ENCODE data around the gene IRF2BPL.

Gene IRF2BPL

DNA sequence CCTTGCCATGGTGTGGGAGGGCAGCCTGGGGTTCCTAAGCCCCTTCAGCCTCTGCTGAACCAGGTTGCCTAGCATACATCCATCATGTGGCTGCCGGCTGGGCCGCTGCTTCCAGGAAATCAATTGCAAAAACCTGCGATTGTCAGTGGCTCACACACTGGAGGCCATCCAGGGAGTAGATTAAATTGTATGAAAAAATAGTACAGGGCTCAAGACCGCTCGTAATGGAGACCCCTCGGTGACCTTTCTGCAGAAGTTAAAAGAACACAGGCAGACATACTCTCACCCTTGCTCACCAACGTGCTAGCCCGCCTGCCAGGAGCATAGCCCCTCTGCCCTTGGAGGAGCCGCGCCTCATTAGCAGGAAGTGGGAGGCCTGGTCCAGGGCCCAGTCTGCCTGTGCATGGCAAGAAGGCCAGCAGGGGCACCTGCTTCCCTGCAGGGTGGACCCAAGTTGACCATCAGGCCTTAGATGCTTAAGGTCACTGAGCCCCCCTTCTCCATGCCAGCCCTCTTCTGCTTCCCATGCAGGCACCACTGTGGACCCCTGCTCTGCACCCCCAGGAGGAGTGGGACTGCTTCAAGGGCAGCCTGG, 38.2 kb upstream of the IRF2BPL start:
- no peaks in the 10 kb centered on the region for H3K27me3 ChIP-seq (ENCODE audit: insufficient read depth, low read length)
- H3K4me3 ChIP-seq (ENCODE audit: low read depth, low read length), result no peak overlapping the region
- H3K79me2 ChIP-seq (ENCODE audit: control insufficient read depth, insufficient read depth, low read length, poor library complexity), result no peaks in the 10 kb centered on the region
- DNase-seq, result no peak
- no peak overlapping the region for H3K14ac ChIP-seq (ENCODE audit: low read length)
- no peak overlapping the region for H3K18ac ChIP-seq (ENCODE audit: low read length)
- H3K9ac ChIP-seq (ENCODE audit: low read length), result no peak overlapping the region
- peaks cover 2% of the 10 kb centered on the region for H3K9me3 ChIP-seq (ENCODE audit: insufficient read depth, low read depth, low read length)
- H2BK12ac ChIP-seq (ENCODE audit: low read length), result no peak overlapping the region
- H3K4ac ChIP-seq (ENCODE audit: low read depth, low read length), result no peak overlapping the region
- no peak overlapping the region for H2BK5ac ChIP-seq (ENCODE audit: low read depth, low read length, poor library complexity)
- peaks cover 0 to under 1% of the 10 kb centered on the region in 2 experiments for H3K4me1 ChIP-seq (ENCODE audit: control insufficient read depth in 1 of 2, insufficient read depth in 2 of 2, low read length in 2 of 2)
- H2AFZ ChIP-seq (ENCODE audit: insufficient read depth, low read length, poor library complexity), result no peak overlapping the region
- H4K91ac ChIP-seq (ENCODE audit: low read depth, low read length), result no peak overlapping the region
- H3K36me3 ChIP-seq (ENCODE audit: control insufficient read depth in 1 of 2, insufficient read depth in 2 of 2, low read length in 2 of 2), result no peaks in the 10 kb centered on the region
- H4K12ac ChIP-seq (ENCODE audit: low read depth, low read length), result no peak overlapping the region
- no peak overlapping the region for H3K4me2 ChIP-seq (ENCODE audit: low read length)
- no peak overlapping the region for H4K8ac ChIP-seq (ENCODE audit: low read depth, low read length)
- no peaks in the 10 kb centered on the region for H3K79me1 ChIP-seq (ENCODE audit: low read length)
- no peak overlapping the region for H2AK5ac ChIP-seq (ENCODE audit: low read length)
- H2BK120ac ChIP-seq (ENCODE audit: insufficient read depth, low read length, poor library complexity), result no peak overlapping the region
- H3K27ac ChIP-seq (ENCODE audit: low read depth, low read length), result no peak overlapping the region
- no CpG with 5 or more reads among the region's 10 CpGs for WGBS (ENCODE audit: extremely low coverage, insufficient coverage, insufficient read length)
- no peak overlapping the region for H3K23ac ChIP-seq (ENCODE audit: low read length)

- no peak for DNase-seq
- Histone ChIP-seq H3K23ac (ENCODE audit: low read length) (no peak overlapping the region), H3K9ac (ENCODE audit: low read length) (no peak overlapping the region), H3K27ac (ENCODE audit: low read depth, low read length) (no peak overlapping the region), H3K79me1 (ENCODE audit: low read length) (no peaks in the 10 kb centered on the region), H3K18ac (ENCODE audit: low read length) (no peak overlapping the region), H2BK12ac (ENCODE audit: low read length) (no peak overlapping the region), H4K91ac (ENCODE audit: low read depth, low read length) (no peak overlapping the region), H3K79me2 (ENCODE audit: control insufficient read depth, insufficient read depth, low read length, poor library complexity) (no peaks in the 10 kb centered on the region), H2AK5ac (ENCODE audit: low read length) (no peak overlapping the region), H2BK5ac (ENCODE audit: low read depth, low read length, poor library complexity) (no peak overlapping the region), H3K4me1 (ENCODE audit: control insufficient read depth in 1 of 2, insufficient read depth in 2 of 2, low read length in 2 of 2) (no peaks in the 10 kb centered on the region), H3K36me3 (ENCODE audit: control insufficient read depth in 1 of 2, insufficient read depth in 2 of 2, low read length in 2 of 2) (no peaks in the 10 kb centered on the region), H2AFZ (ENCODE audit: insufficient read depth, low read length, poor library complexity) (no peak overlapping the region), H4K8ac (ENCODE audit: low read depth, low read length) (no peak overlapping the region), H3K27me3 (ENCODE audit: insufficient read depth, low read length) (no peaks in the 10 kb centered on the region), H3K4ac (ENCODE audit: low read depth, low read length) (no peak overlapping the region), H3K4me3 (ENCODE audit: low read depth, low read length) (no peak overlapping the region), H4K12ac (ENCODE audit: low read depth, low read length) (no peak overlapping the region), H2BK120ac (ENCODE audit: insufficient read depth, low read length, poor library complexity) (no peak overlapping the region), H3K14ac (ENCODE audit: low read length) (no peak overlapping the region), H3K4me2 (ENCODE audit: low read length) (no peak overlapping the region), H3K9me3 (ENCODE audit: insufficient read depth, low read depth, low read length) (peaks cover 2% of the 10 kb centered on the region)
- WGBS (ENCODE audit: extremely low coverage, insufficient coverage, insufficient read length), result no CpG with 5 or more reads among the region's 6 CpGs
Measured at GRCh38 chr14:77065851-77066577, 37.5 kb upstream of the IRF2BPL start.

DNA sequence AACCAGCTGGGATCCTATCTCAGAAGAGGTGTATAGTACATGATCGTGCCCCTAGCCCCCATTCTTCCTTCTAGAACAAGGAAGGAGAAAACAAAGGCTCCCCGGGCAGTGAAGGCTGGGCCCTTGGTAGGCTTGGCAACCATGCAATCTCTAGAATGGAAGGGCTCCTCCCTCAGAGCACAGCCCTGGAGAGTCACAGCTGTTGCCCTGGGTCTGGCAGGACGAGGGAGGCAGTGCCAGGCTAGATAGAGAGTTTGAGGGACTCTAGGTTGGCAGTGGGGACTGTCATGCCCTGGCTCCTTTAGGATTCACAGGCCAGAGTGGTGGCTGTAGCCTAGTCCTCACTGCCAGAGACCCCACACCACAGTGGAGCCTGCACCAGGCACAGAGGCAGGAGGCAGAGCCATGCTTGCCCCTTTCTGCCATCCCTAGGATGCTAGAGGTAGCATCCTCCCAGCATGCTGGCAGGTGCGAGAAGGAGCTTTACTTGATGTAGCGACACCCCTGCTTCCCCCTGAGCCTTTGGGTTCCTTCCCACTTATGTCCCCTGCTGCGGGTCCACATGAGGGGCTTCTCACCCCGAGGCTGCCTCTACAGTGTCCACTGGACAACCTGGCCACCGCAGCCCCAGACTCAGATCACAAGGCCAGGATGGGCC, 36.1 kb upstream of the IRF2BPL start:
- no peak overlapping the region for H2AK5ac ChIP-seq (ENCODE audit: low read length)
- DNase-seq, result no peak
- H3K36me3 ChIP-seq (ENCODE audit: control insufficient read depth in 1 of 2, insufficient read depth in 2 of 2, low read length in 2 of 2), result no peaks in the 10 kb centered on the region
- H3K4ac ChIP-seq (ENCODE audit: low read depth, low read length), result no peak overlapping the region
- H3K79me2 ChIP-seq (ENCODE audit: control insufficient read depth, insufficient read depth, low read length, poor library complexity), result no peaks in the 10 kb centered on the region
- no peak overlapping the region for H2BK5ac ChIP-seq (ENCODE audit: low read depth, low read length, poor library complexity)
- no peak overlapping the region for H3K9ac ChIP-seq (ENCODE audit: low read length)
- no peak overlapping the region for H3K4me3 ChIP-seq (ENCODE audit: low read depth, low read length)
- WGBS (ENCODE audit: extremely low coverage, insufficient coverage, insufficient read length), result no CpG with 5 or more reads among the region's 8 CpGs
- no peak overlapping the region for H3K23ac ChIP-seq (ENCODE audit: low read length)
- H3K27me3 ChIP-seq (ENCODE audit: insufficient read depth, low read length), result no peaks in the 10 kb centered on the region
- H3K14ac ChIP-seq (ENCODE audit: low read length), result no peak overlapping the region
- H3K9me3 ChIP-seq (ENCODE audit: insufficient read depth, low read depth, low read length), result peaks cover 2% of the 10 kb centered on the region
- H4K8ac ChIP-seq (ENCODE audit: low read depth, low read length), result no peak overlapping the region
- no peak overlapping the region for H3K27ac ChIP-seq (ENCODE audit: low read depth, low read length)
- no peak overlapping the region for H2BK12ac ChIP-seq (ENCODE audit: low read length)
- no peak overlapping the region for H2AFZ ChIP-seq (ENCODE audit: insufficient read depth, low read length, poor library complexity)
- H3K4me2 ChIP-seq (ENCODE audit: low read length), result no peak overlapping the region
- H3K18ac ChIP-seq (ENCODE audit: low read length), result no peak overlapping the region
- H3K4me1 ChIP-seq (ENCODE audit: control insufficient read depth in 1 of 2, insufficient read depth in 2 of 2, low read length in 2 of 2), result no peaks in the 10 kb centered on the region
- no peak overlapping the region for H4K12ac ChIP-seq (ENCODE audit: low read depth, low read length)
- no peaks in the 10 kb centered on the region for H3K79me1 ChIP-seq (ENCODE audit: low read length)
- no peak overlapping the region for H4K91ac ChIP-seq (ENCODE audit: low read depth, low read length)
- no peak overlapping the region for H2BK120ac ChIP-seq (ENCODE audit: insufficient read depth, low read length, poor library complexity)

DNA sequence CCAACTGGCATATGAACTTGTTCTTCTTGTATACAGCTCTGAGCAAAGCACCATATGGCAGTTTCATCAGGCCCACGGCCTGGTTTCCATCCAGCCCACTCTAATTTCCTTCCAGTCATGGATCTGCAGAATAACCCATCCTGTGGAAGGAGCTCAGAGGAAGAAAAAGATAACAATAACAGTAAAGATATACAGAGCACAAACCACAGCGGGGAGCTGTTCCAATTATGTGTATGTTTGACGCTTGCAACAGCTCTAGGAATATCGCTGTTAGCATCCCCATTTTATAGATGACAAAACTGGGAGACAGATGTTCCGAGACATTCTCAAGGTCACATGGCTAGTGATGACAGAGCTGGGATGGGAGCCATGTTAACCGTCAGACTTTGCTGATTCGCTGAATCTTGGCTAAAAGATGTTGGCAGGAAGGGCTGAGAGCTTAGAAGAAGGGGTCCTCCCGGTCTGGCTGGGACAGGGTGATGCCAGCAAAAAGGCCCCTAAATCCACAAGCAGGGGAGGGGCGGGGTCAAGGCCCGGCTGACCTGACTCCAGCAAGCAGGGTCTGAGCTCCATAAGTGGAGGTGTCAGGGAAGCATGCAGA, 35.2 kb upstream of the IRF2BPL start:
- no peaks in the 10 kb centered on the region for H3K79me1 ChIP-seq (ENCODE audit: low read length)
- H2BK120ac ChIP-seq (ENCODE audit: insufficient read depth, low read length, poor library complexity), result no peak overlapping the region
- H3K4me1 ChIP-seq (ENCODE audit: control insufficient read depth in 1 of 2, insufficient read depth in 2 of 2, low read length in 2 of 2), result no peaks in the 10 kb centered on the region
- H3K18ac ChIP-seq (ENCODE audit: low read length), result no peak overlapping the region
- H3K4ac ChIP-seq (ENCODE audit: low read depth, low read length), result no peak overlapping the region
- H3K14ac ChIP-seq (ENCODE audit: low read length), result no peak overlapping the region
- no peak overlapping the region for H3K27ac ChIP-seq (ENCODE audit: low read depth, low read length)
- no peak overlapping the region for H3K9ac ChIP-seq (ENCODE audit: low read length)
- no peak overlapping the region for H4K12ac ChIP-seq (ENCODE audit: low read depth, low read length)
- DNase-seq, result no peak
- no peak overlapping the region for H2BK12ac ChIP-seq (ENCODE audit: low read length)
- WGBS (ENCODE audit: extremely low coverage, insufficient coverage, insufficient read length), result no CpG with 5 or more reads among the region's 10 CpGs
- no peak overlapping the region for H3K4me3 ChIP-seq (ENCODE audit: low read depth, low read length)
- no peaks in the 10 kb centered on the region for H3K27me3 ChIP-seq (ENCODE audit: insufficient read depth, low read length)
- H2AK5ac ChIP-seq (ENCODE audit: low read length), result no peak overlapping the region
- no peak overlapping the region for H3K4me2 ChIP-seq (ENCODE audit: low read length)
- H4K8ac ChIP-seq (ENCODE audit: low read depth, low read length), result no peak overlapping the region
- H3K79me2 ChIP-seq (ENCODE audit: control insufficient read depth, insufficient read depth, low read length, poor library complexity), result no peaks in the 10 kb centered on the region
- no peaks in the 10 kb centered on the region for H3K36me3 ChIP-seq (ENCODE audit: control insufficient read depth in 1 of 2, insufficient read depth in 2 of 2, low read length in 2 of 2)
- H4K91ac ChIP-seq (ENCODE audit: low read depth, low read length), result no peak overlapping the region
- no peak overlapping the region for H3K23ac ChIP-seq (ENCODE audit: low read length)
- peaks cover 2% of the 10 kb centered on the region for H3K9me3 ChIP-seq (ENCODE audit: insufficient read depth, low read depth, low read length)
- no peak overlapping the region for H2AFZ ChIP-seq (ENCODE audit: insufficient read depth, low read length, poor library complexity)
- H2BK5ac ChIP-seq (ENCODE audit: low read depth, low read length, poor library complexity), result no peak overlapping the region
